Kasumi-1 (cell line): Measurements from ENCODE around the gene TRMT44.
"Not testable (repeated sequence)": the region's sequence is repeated elsewhere in the genome, so short reads cannot be mapped to it uniquely, and the experiment has no call there.

Source experiments
- DNase-seq, 2 experiments: peaks; one replicate each; lab custom pipeline; 2025; lab: John Stamatoyannopoulos, UW

TRMT44 gene

GRCh38 chr4:8440492-8441311 lies at the start of gene TRMT44, which contains the start of gene ACOX3:
TSS of gene TRMT44 (plus strand) at chr4:8440777. CDS start at chr4:8440823, 46 bp downstream.
TSS of gene ACOX3 (minus strand) at chr4:8440723. CDS start at chr4:8416521, 24,202 bp downstream.
- DNase-seq, result peak; percentile 72 to 73

DNA sequence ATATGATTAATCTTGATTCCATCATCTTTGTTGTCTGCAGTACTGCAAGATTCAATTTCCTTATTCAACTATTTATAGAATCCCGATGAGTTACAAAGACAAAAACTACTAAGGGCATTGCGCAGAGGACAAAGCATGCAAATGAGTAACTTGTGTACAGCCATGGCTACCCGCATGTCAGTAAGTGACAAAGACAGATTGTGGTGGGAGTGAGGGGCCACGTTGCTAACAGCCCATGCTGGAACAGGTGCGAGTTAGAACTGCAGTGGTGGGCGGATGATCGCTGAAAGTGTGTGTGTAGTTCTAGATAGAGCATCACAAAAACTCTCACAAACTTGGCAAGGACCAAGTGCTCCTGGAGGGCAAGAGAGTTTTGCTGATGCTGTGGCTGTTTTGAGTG lies 49.5 kb upstream of the TRMT44 start:
- no peak for DNase-seq

GRCh38 chr4:8391972-8392371 lies 48.6 kb upstream of the TRMT44 start:
- DNase-seq, result peak in 1 of 2 experiments; percentile 5

- DNase-seq, result no peak
These were observed 47.9 kb upstream of the TRMT44 start for GRCh38 chr4:8392591-8393190.

GRCh38 chr4:8393593-8394038 lies 47.0 kb upstream of the TRMT44 start:
- no peak for DNase-seq

- no peak for DNase-seq
These were observed 46.5 kb upstream of the TRMT44 start for GRCh38 chr4:8394061-8394519.

GRCh38 chr4:8394806-8395205 lies 45.8 kb upstream of the TRMT44 start:
- no peak for DNase-seq

DNA sequence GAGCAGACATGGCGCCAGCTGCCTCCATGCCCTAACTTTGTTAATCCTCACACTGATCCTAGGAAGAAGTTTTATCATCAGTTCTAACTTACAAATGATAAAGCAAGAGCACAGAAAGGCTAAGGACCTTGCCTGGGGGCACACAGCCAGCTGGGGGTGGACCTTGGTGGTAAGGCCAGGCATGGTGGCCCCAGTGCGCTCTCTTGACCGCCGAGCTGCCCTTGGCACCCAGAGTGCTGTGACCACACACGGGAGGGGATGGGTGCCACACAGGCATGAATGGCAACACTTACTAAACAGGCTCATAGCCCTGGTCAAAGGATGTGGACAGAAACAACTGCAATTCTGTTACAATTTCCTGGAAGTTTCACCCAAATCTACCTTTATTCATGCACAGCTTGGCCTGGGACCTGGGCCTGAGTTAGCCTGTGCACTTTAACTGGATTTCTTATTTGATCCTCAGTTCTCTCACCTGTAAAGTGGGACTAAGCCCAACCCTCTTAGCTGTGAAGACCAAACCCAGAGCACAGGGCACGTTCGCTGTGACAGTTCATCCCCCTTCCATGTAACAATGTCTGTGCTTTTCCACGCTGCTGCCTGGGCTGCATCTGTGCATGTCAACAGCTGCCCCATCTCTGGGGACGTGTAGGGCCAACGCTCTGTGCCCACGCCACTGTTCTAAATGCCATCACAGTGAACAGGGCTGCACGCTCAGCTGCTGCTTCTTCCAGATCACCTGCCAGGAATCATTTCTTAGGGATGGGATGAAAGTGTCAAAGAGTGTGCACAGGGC lies 44.9 kb upstream of the TRMT44 start:
- DNase-seq, result no peak

DNA sequence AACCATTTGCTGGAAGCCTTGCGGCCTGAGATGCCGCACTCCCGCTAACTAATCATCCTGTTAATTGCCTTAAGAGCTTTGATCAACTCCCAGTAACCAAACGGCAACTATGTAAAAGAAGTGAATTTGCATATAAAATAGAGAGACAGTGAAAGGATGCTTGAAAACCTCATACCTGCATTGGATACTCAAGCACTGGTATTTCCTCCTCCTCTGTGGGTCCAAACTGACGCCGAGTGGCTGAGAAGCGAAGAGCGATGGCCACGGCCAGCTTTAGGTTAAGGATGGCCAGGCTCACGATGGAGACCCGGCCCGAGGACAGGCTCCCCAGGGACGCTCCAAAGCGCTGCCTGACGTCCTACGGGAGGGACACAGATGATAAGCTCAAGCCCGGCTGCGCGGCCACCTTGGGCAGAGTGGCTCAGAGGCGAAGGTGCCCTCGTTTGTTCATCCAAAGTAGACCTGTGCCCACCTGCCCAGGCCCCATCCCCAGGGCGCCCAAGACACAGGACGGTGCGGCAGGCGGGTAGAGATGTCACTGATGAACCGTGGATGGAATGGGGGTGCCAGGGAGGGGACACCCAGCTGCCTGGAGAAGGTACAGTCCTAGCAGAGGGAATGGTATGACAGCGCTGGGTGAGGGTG lies 43.7 kb upstream of the TRMT44 start:
- no peak for DNase-seq

GRCh38 chr4:8398347-8398746 lies 42.2 kb upstream of the TRMT44 start:
- peak in 1 of 2 experiments; percentile 1 for DNase-seq

DNA sequence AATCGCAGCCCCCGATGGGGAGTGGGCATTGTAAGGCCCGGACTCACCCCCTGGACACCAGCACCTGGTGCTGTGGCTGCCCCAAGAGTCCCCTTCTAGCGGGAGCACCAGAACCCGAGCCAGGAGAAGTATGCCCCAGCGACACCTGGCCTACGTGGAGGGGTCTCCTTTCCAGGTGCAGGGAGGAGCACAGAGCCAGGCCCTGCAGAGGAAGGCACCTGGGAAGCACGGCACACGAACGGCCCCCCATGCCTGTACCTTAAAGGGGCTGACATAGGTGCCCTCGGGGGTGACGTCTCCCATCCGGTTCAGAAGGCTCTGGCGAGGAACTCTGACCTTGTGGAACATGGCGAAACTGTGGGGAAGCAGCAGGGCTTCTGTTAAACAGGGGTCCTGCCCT lies 41.3 kb upstream of the TRMT44 start:
- DNase-seq, result no peak

- no peak for DNase-seq
These were observed 39.8 kb upstream of the TRMT44 start for GRCh38 chr4:8400632-8401325.

DNA sequence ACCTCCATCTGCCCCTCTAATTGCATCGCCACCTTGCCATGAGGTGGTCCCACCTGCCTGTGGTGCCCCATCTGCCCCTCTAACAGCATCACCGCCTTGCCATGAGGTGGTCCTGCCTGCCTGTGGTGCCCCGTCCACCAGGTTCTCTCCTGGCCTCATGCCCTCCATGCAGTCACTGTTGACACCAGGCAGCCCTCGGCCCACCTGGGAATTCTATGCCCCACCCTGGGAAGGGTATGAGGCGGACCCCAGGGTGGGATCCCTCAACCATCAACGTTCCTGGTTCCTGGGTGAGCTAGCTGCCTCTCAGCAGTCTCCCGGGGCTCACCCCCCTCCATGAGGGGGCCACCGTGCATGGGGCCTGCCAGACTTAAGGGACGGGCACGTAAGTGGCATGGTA lies 38.9 kb upstream of the TRMT44 start:
- no peak for DNase-seq

- DNase-seq, result no peak
These were observed 38.4 kb upstream of the TRMT44 start for GRCh38 chr4:8402181-8402597.

GRCh38 chr4:8402640-8403039 lies 37.9 kb upstream of the TRMT44 start:
- peak; percentile 53 to 66 for DNase-seq

- peak; percentile 74 to 80 for DNase-seq
These were observed 37.3 kb upstream of the TRMT44 start for GRCh38 chr4:8403173-8403753.

GRCh38 chr4:8403976-8404375 lies 36.6 kb upstream of the TRMT44 start:
- DNase-seq, result peak; percentile 67 to 69

- DNase-seq, result no peak
These were observed 35.6 kb upstream of the TRMT44 start for GRCh38 chr4:8404791-8405515.

DNA sequence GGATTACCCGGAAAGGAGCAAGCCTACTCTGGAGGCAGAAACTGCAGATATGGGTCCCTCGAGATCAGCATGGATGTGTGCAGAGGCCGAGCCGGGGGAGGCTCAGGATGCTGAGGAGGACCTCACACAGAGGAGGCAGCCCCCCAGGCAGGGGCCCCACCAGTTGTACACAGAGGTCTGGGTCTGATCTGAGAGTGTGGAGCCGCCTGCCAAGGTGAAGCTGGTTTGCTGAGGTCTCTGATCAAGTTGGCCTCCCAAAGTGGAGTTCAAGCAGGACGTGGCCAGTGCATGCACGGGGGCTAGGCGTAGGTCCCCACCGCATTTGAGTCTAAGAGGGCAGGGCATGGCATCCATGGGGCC lies 35.1 kb upstream of the TRMT44 start:
- DNase-seq, result no peak

DNA sequence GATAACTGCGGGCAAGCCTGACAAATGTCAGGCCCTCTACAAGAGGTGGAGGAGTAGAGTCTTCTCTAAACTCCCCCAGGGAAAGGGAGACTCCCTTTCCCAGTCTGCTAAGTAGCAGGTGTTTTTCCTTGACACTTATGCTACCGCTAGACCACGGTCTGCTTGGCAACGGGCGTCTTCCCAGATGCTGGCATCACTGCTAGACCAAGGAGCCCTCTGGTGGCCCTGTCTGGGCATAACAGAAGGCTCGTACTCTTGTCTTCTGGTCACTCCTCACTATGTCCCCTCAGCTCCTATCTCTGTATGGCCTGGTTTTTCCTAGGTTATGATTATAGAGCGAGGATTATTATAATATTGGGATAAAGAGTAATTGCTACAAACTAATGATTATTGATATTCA lies 33.7 kb upstream of the TRMT44 start:
- not testable (repeated sequence) for DNase-seq
